CD4-positive, alpha-beta T cell treated with Interleukin-4 for 4 hours (primary cell): ENCODE results near the gene NPBWR2.

Experiments used
- DNase-seq: peaks from one replicate; pipeline ENCODE4 v3.0.0-alpha.2; 2020

Gene NPBWR2

GRCh38 chr20:64053841-64054661 lies 53.3 kb downstream of the NPBWR2 start:
- no peak for DNase-seq
